Fibroblast of mammary gland (primary cell): ENCODE data around the gene FAHD1.

Source experiments
- DNase-seq: peaks from one replicate; pipeline ENCODE4 v3.0.0-alpha.2; 2010; ENCODE audit warnings: low read depth
- H3K4me3 ChIP-seq: 2 replicates; pipeline ENCODE4 v1.5.1; 2011; ENCODE audit warnings: low read depth, mild to moderate bottlenecking, low read length, moderate library complexity; ENCODE audit not compliant: control insufficient read depth
- TF ChIP-seq, protein P1 (sequence below): conservative IDR thresholded peaks from 2 replicates; pipeline ENCODE4 v1.5.1; 2011; ENCODE audit warnings: low read depth, low read length, inconsistent platforms; ENCODE audit not compliant: control insufficient read depth, insufficient read depth

The FAHD1 gene

DNA sequence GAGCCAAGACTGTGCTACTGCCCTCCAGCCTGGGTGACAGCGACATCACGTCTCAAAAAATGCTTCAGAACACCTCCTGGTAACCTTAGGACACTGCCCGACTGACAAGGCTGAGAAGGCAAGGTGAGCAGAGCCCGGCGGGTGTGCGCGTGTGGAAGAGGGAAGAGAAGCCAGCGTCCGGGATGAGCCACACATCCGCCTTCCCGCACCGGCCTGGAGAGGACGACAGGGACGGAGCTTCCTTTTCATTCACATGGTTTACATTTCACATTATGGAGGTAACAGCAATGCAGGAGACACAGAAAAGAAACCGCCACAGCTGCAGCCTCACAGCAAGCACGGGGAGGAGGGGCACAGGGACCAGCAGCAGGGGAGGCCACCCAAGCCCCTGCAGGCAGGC is 16.9 kb upstream of the FAHD1 start:
- TF ChIP-seq, protein P1, sequence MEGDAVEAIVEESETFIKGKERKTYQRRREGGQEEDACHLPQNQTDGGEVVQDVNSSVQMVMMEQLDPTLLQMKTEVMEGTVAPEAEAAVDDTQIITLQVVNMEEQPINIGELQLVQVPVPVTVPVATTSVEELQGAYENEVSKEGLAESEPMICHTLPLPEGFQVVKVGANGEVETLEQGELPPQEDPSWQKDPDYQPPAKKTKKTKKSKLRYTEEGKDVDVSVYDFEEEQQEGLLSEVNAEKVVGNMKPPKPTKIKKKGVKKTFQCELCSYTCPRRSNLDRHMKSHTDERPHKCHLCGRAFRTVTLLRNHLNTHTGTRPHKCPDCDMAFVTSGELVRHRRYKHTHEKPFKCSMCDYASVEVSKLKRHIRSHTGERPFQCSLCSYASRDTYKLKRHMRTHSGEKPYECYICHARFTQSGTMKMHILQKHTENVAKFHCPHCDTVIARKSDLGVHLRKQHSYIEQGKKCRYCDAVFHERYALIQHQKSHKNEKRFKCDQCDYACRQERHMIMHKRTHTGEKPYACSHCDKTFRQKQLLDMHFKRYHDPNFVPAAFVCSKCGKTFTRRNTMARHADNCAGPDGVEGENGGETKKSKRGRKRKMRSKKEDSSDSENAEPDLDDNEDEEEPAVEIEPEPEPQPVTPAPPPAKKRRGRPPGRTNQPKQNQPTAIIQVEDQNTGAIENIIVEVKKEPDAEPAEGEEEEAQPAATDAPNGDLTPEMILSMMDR: no peak
- no peak for DNase-seq

DNA sequence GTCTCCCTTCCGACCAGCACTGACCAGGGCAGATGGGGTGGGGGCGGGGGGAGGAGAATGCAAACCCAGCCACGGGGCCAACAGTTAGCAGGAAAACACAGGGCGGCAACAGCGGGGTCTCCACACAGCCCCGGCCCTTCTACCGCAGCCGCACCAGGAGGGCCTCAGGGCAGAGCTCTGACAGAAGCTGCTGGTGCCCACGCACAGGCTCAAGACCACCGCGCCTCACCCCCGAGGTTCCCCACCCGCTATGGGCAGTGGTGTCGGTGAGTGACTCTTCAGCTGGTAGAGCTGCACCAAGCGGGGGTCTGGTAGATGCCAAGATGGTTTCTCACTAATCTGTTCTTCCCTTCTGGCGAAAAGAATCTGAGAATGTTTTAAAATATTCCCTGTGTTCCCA is 16.5 kb upstream of the FAHD1 start:
- no peak overlapping the region for H3K4me3 ChIP-seq
- no peak for DNase-seq
- TF ChIP-seq, protein P1: no peak

More for the DNA sequence above, 16.9 kb upstream of the FAHD1 start:
- H3K4me3 ChIP-seq: no peak overlapping the region

DNA sequence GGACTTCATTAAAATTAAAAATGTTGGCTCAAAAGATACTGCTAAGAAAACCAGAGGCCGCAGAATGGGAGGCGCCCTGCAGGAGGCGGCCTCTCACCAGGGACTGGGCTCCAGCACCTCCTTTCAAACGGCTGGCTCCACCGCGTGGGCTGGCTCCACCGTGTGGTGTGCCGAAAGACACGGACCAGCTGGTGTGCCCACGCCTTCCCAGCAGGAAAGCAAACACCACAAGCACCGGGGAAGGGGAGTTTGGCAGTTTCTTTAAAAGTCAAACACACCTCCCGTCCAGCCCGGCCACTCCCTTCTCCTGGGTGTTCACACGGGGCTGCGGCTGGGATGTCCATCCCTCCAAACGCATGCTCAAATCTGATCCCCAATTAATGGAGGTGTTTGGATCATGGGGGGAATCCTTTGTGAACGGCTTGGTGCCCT is 14.3 kb upstream of the FAHD1 start:
- DNase-seq: peak; percentile 73
- TF ChIP-seq, protein P1: peak; percentile 51
- peak overlapping the region; percentile 1 for H3K4me3 ChIP-seq

DNA sequence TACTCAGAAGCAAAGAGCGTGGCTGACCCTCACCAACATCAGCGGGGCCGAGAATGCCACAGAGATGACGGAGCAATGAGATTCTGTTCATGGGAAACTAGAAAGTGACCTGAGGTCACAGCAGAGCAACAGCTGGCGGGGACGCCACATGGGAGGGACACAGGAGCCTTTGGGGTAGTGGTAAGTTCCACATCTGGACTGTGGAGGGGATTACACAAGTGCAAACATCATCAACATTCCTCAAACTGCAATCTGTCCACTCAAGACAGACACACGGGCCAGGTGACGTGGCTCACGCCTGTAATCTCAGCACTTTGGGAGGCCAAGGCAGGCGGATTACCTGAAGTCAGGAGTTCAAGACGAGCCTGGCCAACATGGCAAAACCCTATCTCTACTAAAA is 11.5 kb upstream of the FAHD1 start:
- no peak overlapping the region for H3K4me3 ChIP-seq
- no peak for DNase-seq
- TF ChIP-seq, protein P1: no peak

DNA sequence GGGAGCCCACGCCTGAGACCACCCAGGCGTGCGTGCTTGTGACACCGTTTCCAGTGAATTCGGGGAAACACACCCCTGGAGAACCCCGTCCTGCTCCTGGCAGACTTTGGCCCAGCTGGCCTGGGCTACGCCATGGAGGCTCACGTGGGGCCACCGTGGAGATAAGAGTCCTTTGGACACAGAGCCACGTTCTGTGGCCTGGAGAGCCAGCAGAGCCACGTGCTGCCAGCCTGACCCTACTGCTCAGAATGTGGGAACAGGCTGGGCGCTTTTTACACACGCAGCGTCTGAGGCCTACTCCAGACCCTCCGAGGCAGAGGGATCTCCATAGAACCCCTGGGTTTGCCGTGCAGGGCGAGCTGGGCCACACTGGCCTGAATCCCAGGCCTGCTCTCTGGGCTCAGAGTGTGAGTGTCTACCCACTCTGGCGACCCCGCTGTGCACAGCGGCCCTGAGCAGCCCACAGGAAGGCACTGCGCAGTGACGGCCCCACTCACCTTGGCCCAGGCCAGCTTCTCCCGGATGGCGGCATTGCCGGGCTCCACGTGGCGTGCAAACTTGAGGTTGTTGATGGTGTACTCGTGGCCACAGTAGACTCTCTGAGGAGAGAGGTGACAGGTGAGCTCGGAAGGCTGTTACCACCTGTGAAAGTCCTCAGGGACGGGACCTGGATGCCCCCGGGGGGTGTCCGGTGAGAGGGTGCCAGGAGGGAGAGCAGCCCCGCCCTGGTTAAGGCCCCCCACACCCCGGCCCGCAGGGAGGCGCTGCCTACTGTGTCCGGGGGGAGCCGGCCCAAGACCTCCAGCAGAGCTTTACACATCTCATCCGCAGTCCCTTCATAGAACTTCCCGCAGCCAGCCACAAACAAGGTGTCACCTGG is 10.4 kb upstream of the FAHD1 start:
- no peak overlapping the region for H3K4me3 ChIP-seq
- TF ChIP-seq, protein P1: no peak
- no peak for DNase-seq

DNA sequence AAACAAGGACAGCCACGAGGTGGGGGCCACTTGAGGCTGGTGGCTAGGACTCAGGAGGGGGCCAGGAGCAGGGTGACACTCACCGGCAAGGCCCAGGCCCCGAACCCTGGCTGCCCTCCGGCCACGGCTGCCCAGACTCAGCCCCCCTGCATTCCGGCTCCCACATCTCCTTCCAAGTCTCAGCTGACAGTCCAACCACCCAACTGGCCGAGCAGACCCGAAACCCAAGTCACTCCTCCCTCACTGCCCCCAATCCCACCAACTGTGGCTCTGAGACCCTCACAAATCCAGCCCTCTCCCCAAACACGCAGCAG is 9.8 kb upstream of the FAHD1 start:
- TF ChIP-seq, protein P1: no peak
- no peak overlapping the region for H3K4me3 ChIP-seq
- no peak for DNase-seq

DNA sequence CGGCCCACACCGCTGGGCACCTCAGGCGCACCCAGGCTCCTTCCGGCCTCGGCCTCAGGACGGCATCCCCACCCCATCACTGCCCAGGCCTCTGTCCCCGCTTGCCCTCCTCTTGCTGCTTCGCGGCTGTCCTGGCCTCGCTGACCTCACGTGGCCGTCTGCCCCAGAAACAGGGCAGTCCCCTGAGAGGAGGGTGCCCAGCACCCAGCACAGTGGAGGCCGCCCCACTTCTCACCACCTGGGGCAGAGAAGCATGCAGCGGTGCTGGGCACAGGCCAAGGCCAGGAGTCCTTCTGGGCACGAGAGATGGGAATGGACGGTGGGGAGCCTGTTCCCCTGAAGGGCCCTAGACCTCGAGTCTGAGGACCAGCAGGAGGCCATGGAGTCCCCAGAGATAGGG is 9.3 kb upstream of the FAHD1 start:
- DNase-seq: no peak

More for the DNA sequence above, 9.3 kb upstream of the FAHD1 start:
- TF ChIP-seq, protein P1: no peak
- no peak overlapping the region for H3K4me3 ChIP-seq
